ENCODE data around the gene LRRC1.

Gene LRRC1

DNA sequence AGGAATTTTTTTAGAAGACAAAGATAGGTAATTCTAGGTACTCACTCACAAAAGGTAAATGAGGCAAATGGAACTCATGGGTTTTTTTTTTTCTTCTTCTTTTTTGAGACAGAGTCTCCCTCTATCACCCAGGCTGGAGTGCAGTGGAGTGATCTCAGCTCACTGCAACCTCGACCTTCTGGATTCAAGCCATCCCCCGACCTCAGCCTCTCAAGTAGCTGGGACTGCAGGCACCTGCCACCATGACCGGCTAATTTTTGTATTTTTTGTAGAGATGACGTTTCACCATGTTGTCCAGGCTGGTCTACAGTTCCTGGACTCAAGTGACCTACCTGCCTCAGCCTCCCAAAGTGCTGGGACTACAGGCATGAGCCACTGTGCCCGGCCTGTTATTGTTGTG, 126.1 kb downstream of the LRRC1 start:
- TF ChIP-seq, protein P1, sequence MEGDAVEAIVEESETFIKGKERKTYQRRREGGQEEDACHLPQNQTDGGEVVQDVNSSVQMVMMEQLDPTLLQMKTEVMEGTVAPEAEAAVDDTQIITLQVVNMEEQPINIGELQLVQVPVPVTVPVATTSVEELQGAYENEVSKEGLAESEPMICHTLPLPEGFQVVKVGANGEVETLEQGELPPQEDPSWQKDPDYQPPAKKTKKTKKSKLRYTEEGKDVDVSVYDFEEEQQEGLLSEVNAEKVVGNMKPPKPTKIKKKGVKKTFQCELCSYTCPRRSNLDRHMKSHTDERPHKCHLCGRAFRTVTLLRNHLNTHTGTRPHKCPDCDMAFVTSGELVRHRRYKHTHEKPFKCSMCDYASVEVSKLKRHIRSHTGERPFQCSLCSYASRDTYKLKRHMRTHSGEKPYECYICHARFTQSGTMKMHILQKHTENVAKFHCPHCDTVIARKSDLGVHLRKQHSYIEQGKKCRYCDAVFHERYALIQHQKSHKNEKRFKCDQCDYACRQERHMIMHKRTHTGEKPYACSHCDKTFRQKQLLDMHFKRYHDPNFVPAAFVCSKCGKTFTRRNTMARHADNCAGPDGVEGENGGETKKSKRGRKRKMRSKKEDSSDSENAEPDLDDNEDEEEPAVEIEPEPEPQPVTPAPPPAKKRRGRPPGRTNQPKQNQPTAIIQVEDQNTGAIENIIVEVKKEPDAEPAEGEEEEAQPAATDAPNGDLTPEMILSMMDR (IDR thresholded peaks at IDR 0.05; ENCODE audit: extremely low read depth, missing control alignments), result no peak
- no peak for DNase-seq (ENCODE audit: low spot score)

DNA sequence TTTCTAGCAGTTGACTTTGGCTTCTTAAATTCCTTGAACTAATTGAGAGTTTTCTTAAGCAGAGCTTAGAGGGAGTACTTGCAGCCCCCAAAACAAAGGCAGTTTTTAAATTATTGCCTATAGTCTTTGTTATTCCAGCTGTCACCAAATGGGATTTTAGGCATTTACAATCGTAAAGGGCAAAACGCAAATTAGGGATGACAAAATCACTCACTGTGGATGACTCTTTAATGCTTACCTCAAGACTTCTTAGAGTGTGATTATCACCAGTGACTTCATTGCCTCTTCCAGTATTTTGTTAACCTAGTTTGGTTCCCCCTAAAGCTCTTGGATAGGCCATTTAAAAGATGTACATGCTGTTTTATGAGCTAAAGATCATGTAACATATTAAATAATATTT, 126.8 kb downstream of the LRRC1 start:
- no peak for DNase-seq (ENCODE audit: low spot score)
- TF ChIP-seq, protein P1 (IDR thresholded peaks at IDR 0.05; ENCODE audit: extremely low read depth, missing control alignments), result no peak

DNA sequence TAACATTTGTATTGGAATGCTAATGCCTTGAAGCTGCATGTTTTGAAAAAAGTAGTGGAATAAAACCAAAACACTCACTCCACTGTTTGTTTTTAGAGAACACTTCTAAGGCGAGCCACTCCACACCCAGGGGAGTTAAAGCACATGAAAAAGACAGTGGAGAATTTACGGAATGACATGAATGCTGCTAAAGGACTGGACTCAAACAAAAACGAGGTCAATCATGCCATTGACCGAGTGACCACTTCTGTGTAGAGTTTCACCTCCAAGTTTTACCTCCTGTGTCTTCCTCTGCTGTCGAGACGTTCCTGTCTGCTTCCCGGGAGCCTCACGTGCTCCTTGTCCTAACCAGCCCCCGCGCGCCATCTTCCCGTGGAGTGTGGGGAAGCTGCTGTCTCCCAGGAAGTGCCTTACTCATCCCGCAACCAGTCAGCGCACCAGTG, 127.8 kb downstream of the LRRC1 start:
- DNase-seq (ENCODE audit: low spot score), result no peak
- TF ChIP-seq, protein P1 (IDR thresholded peaks at IDR 0.05; ENCODE audit: extremely low read depth, missing control alignments), result no peak

DNA sequence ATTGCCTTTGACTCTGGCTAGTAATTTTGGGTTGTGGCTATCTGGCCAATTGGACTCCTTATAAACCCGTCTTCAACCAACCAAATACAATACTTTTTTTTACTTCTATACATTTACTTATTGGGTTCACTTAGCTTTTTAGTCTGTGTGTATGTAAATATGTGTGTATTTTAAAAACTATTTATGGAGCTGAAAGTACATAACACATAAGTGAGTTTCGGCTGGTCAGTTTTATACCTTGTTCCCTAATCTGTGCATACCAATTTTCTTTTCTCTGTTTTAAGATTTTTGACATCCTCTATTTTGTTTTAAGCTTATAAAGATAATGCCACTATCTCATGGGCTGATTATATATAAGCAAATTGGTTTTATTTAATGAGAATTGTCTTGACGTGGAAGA, 129.5 kb downstream of the LRRC1 start:
- TF ChIP-seq, protein P1 (IDR thresholded peaks at IDR 0.05; ENCODE audit: extremely low read depth, missing control alignments), result no peak
- no peak for DNase-seq (ENCODE audit: low spot score)

DNA sequence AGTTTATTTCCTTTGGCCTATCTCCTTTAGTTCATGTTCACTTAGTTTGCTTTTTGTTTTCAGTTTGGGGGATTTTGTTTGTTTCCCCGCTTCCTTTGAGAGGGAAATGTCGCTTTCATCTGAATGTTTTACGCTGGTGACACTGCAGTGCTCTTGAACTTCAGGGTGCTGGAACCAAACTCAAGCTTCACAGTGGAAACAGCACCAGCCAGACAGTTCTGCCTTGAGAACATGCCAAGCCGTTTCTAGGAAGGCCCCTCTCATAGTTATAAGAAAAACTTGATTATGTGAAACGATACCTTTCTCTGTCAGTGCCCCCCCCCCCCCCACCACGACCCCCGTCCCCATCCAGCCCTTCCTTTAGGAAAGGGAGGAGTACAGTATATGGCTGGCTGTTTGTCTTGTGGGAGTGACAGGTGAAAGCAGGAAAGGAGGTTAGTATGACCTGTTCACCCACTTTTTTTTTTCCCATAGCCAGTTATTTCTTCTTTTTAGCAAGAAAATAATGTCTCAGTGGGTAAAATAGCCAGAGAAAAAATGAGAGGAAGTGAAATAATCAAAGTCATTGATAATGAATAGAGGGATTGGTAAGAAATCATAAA, 130.1 kb downstream of the LRRC1 start:
- TF ChIP-seq, protein P1 (IDR thresholded peaks at IDR 0.05; ENCODE audit: extremely low read depth, missing control alignments), result no peak
- DNase-seq (ENCODE audit: low spot score), result no peak

DNA sequence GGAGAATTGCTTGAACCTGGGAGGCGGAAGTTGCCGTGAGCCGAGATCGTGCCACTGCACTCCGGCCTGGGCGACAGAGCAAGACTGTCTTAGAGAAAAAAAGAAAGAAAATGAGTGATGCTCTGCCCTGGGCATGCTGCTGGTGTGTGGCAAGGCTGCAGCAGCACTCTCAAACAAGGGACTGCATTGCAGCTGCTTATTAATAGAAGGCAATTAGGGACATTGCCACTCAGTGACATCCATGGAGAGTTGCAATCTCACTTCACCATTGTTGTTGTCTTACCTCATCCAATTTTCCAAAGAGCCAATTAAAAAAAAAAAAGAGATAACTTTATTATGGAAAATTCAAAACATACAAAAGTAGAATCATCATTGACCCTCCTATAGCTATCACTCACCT, 131.1 kb downstream of the LRRC1 start:
- TF ChIP-seq, protein P1 (IDR thresholded peaks at IDR 0.05; ENCODE audit: extremely low read depth, missing control alignments), result no peak
- DNase-seq (ENCODE audit: low spot score), result no peak

DNA sequence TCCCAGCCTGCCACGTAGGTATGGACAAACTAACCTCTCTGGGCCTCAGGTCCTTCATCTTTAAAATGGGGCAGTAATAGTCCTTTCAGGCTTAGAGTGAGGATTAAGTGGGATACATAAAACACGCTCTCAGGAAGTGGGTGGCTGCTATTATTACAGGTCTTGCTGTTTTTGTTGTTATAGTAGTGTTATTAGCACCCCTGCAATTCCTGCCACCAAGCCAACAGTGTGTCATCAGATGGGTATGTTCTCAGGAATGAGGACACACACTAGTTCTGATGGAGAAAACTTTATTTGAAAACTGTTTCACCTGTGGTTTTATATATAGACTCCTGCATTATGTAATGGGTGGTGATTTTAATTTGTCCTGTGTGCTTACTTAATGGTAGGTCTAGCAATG, 131.7 kb downstream of the LRRC1 start:
- TF ChIP-seq, protein P1 (IDR thresholded peaks at IDR 0.05; ENCODE audit: extremely low read depth, missing control alignments), result no peak
- DNase-seq (ENCODE audit: low spot score), result no peak

All from GM20000 (cell line).